Gastrocnemius medialis (tissue), 4 donors: ENCODE results near the gene ATP5PD. TPM values are rescaled to one million over a fixed set of nuclear protein-coding genes. Genes with fewer than 3 reads are reported as not detected.

Experiments
- ATAC-seq, 2 donors: fragments of 150-250 bp; one replicate each; pipeline ENCODE4 v1.9.1; 2016
- DNase-seq, 2 donors: peaks; one replicate each; pipeline ENCODE4 v3.0.0-alpha.2; 2019
- H3K27ac ChIP-seq, 4 donors: fragments of 200-600 bp; sonication (generic); 1 replicate in 1 of 4; 2 replicates in 3 of 4; pipeline ENCODE4 v1.5.1; 2016 to 2018; ENCODE audit warnings: mild to moderate bottlenecking in 2 of 4, moderate library complexity in 1 of 4
- H3K27me3 ChIP-seq, 3 donors: fragments of 200-600 bp; sonication (generic) in 2 of 3; 1 replicate in 1 of 3; 2 replicates in 2 of 3; pipeline versions ENCODE4 v1.5.1 to v1.6.0; 2016 to 2019; ENCODE audit warnings: mild to moderate bottlenecking in 1 of 3, moderate library complexity in 1 of 3
- H3K36me3 ChIP-seq, 2 donors: fragments of 200-600 bp; sonication (generic) in 1 of 2; one replicate each; pipeline ENCODE4 v1.5.1; 2017 to 2018
- H3K4me1 ChIP-seq, 2 donors: fragments of 200-600 bp; sonication (generic) in 1 of 2; one replicate each; pipeline ENCODE4 v1.5.1; 2016 to 2017; ENCODE audit warnings: mild to moderate bottlenecking in 2 of 2
- H3K4me3 ChIP-seq, 4 donors: fragments of 200-600 bp; sonication (generic) in 3 of 4; 1 replicate in 1 of 4; 2 replicates in 3 of 4; pipeline ENCODE4 v1.5.1; 2016 to 2019; ENCODE audit warnings: mild to moderate bottlenecking in 2 of 4
- H3K9me3 ChIP-seq, 3 donors: fragments of 200-600 bp; sonication (generic) in 2 of 3; 1 replicate in 1 of 3; 2 replicates in 2 of 3; pipeline ENCODE4 v1.5.1; 2016 to 2019
- POLR2A ChIP-seq, 2 donors: fragments of 450-650 bp; IDR thresholded peaks; one replicate each; pipeline ENCODE4 v1.6.1; 2017; ENCODE audit warnings: antibody characterized with exemption in 2 of 2, mild to moderate bottlenecking in 2 of 2, moderate library complexity in 2 of 2
- in situ Hi-C, 4 donors: fragments of 200-750 bp; cut with MboI; loops; one replicate each; pipeline versions ENCODE4 v1.15.0 to v1.8.0; 2017; ENCODE audit warnings: low sequenced_read_pairs in 4 of 4
- intact Hi-C: fragments of 100-400 bp; cut with DNase I; formaldehyde crosslinking; loops from one replicate; pipeline ENCODE4 v1.15.1; 2023; ENCODE audit warnings: low total_unique reads
- total RNA-seq, 4 donors: library from RNA; depleted of rRNA; stranded (reverse); fragments of >200 nt; gene quantifications; one replicate each; pipeline versions ENCODE4 v1.1.0 to v1.2.3, GENCODE V29; 2016
- TF ChIP-seq, protein P1 (sequence below), 5 experiments: fragments of 450-650 bp in 3 of 5; fragments of 200-600 bp in 2 of 5; sonication (generic) in 2 of 5; IDR thresholded peaks in 4 of 5; conservative IDR thresholded peaks in 1 of 5; 1 replicate in 4 of 5; 2 replicates in 1 of 5; pipeline ENCODE4 v1.5.1; 2016 to 2019; ENCODE audit warnings: antibody characterized with exemption in 5 of 5, mild to moderate bottlenecking in 3 of 5, moderate library complexity in 3 of 5

Gene ATP5PD
- total RNA-seq, 4 donors from 2014 or later = 377 to 495 (median 491) TPM

DNA sequence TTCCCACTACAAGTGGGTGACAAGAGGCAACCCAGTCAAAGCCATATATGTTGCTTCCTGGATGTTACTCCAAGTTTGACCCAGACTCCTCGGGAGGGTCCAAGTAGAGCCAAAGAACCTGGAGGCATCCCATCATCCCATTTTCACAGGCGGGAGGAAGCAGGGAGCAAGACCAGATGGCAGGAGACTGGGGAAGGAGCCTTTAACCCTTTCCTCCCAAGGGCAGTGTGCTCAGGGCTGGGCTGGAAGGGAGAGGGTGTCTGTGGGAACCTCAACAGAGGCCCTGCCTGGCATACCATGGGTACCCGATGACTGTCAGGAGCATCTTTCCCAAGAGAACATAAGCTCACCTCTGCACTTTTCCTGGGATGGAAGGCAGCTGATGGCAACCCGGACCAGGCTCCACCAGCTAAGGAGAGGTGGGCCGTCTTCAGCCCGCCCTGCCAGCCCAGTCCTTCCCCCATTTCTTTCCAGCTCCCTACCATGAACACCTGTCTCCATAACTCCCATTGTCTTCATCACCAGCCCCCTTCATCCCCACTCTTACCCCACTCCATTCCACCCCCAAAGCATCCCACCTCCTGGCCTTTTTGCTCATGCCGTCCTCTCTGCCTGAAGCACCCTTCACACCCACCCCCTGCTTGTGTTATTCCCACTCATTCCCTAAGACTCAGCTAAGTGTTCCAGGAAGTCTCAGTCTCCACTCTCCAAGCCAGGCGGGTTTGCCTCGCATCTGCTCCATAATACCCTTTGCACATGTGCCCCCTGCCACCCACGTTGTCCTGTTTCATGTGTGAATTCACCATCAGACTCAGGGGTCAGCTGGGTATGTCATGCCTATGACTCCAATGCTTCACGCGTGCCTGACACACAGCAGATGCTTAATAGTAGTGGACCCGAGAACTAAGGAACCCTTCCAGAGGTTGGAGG lies 35.1 kb upstream of the ATP5PD start:
- H3K36me3 ChIP-seq = no peaks in the 10 kb centered on the region
- intact Hi-C loops = no loop called here
- in situ Hi-C loops = no loop called here
- peaks cover 13 to 14% of the 10 kb centered on the region in 2 donors for H3K4me1 ChIP-seq
- no peak overlapping the region for H3K4me3 ChIP-seq
- no peak for ATAC-seq
- TF ChIP-seq, protein P1, sequence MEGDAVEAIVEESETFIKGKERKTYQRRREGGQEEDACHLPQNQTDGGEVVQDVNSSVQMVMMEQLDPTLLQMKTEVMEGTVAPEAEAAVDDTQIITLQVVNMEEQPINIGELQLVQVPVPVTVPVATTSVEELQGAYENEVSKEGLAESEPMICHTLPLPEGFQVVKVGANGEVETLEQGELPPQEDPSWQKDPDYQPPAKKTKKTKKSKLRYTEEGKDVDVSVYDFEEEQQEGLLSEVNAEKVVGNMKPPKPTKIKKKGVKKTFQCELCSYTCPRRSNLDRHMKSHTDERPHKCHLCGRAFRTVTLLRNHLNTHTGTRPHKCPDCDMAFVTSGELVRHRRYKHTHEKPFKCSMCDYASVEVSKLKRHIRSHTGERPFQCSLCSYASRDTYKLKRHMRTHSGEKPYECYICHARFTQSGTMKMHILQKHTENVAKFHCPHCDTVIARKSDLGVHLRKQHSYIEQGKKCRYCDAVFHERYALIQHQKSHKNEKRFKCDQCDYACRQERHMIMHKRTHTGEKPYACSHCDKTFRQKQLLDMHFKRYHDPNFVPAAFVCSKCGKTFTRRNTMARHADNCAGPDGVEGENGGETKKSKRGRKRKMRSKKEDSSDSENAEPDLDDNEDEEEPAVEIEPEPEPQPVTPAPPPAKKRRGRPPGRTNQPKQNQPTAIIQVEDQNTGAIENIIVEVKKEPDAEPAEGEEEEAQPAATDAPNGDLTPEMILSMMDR (IDR thresholded peaks at IDR 0.05 in 4 of 5, conservative IDR thresholded peaks at IDR 0.05 in 1 of 5) = no peak
- TF ChIP-seq POLR2A (IDR thresholded peaks at IDR 0.05) = no peak
- no peak for DNase-seq
- no peaks in the 10 kb centered on the region for H3K9me3 ChIP-seq
- H3K27me3 ChIP-seq = no peaks in the 10 kb centered on the region
- H3K27ac ChIP-seq = no peak overlapping the region

DNA sequence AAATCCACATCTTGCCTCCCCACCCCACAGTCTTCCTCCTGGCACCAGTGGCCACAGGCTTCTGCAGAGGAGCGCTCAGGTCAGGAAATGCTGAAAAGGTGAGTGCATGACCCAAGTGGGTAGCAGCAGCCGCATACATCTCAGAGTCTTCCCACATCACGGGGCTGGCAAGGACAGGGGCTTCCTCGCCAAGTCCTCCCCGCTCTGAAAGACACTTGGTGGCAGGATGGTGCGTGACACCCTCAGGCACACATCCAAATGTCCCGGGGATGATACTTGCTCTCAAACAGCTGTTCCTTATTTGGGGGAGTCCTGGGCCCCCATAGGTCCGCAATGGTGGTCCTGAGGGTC lies 32.2 kb upstream of the ATP5PD start:
- in situ Hi-C loops = no loop called here
- peaks cover 13 to 20% of the 10 kb centered on the region in 2 donors for H3K4me1 ChIP-seq
- no peaks in the 10 kb centered on the region for H3K9me3 ChIP-seq
- H3K27ac ChIP-seq = peak overlapping the region in 2 of 4 donors; percentile 78 to 79
- H3K4me3 ChIP-seq = no peak overlapping the region
- intact Hi-C loops = no loop called here
- no peaks in the 10 kb centered on the region for H3K36me3 ChIP-seq
- H3K27me3 ChIP-seq = no peaks in the 10 kb centered on the region
- no peak for TF ChIP-seq POLR2A (IDR thresholded peaks at IDR 0.05)
- TF ChIP-seq, protein P1 (IDR thresholded peaks at IDR 0.05 in 4 of 5, conservative IDR thresholded peaks at IDR 0.05 in 1 of 5) = no peak
- ATAC-seq = no peak
- DNase-seq = no peak

GRCh38 chr17:75078284-75079022 lies 31.7 kb upstream of the ATP5PD start:
- Histone ChIP-seq H3K27ac (peak overlapping the region in 3 of 4 donors; percentile 78 to 79 (median 78)), H3K4me3 (no peak overlapping the region), H3K27me3 (no peaks in the 10 kb centered on the region), H3K4me1 (peaks cover 13 to 23% of the 10 kb centered on the region in 2 donors), H3K9me3 (no peaks in the 10 kb centered on the region), H3K36me3 (no peaks in the 10 kb centered on the region)
- DNase-seq = no peak
- ATAC-seq = peak in 1 of 2 donors; percentile 9
- in situ Hi-C loops = no loop called here
- intact Hi-C loops = no loop called here
- no peak for TF ChIP-seq POLR2A (IDR thresholded peaks at IDR 0.05)

DNA sequence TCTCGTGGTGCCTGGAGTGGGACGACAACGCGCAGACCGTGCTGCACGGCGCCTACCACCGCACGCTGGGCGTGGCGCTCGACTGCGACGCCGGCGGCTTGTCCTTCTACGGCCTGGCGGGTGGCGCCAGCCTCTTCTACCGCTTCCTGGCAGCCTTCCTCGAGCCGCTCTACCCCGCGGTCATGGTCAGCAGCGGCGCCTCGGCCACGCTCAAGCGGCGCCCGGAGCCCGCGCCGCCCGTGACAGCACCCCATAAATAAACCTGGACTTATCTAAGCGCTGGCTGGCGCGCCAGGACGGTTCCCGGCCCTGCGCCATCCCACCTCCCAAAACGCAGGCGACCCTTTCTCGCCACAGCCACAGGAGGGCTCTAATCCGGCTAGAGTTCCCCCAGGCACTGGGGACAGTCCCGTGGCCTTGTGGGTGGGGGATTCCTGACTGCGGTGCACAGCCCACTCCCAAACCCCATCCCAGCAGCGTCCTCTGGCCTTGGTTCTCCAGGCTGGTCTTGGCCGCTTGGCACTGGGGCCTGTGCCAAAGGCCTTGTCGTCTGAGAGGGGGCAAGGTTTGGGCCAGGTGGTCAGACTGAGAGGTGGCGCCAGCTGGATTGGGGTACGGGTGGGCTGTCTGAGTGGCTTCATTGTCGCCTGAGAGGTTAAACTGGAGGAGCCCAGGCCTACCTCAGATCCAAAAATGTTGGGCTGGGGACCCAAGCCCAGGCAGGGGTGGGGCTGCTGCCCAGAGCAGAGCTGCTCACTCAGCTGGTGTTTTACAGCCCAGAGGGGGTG lies 30.9 kb upstream of the ATP5PD start:
- H3K4me1 ChIP-seq = peaks cover 13 to 23% of the 10 kb centered on the region in 2 donors
- peak; percentile 46 to 70 for DNase-seq
- intact Hi-C loops = no loop called here
- H3K9me3 ChIP-seq = no peaks in the 10 kb centered on the region
- H3K27me3 ChIP-seq = no peaks in the 10 kb centered on the region
- peak; percentile 75 to 82 for ATAC-seq
- TF ChIP-seq, protein P1 (IDR thresholded peaks at IDR 0.05 in 4 of 5, conservative IDR thresholded peaks at IDR 0.05 in 1 of 5) = peak in 3 of 5 experiments; percentile 11 to 36 (median 15)
- no peak for TF ChIP-seq POLR2A (IDR thresholded peaks at IDR 0.05)
- in situ Hi-C loops = no loop called here
- H3K36me3 ChIP-seq = no peaks in the 10 kb centered on the region
- peak overlapping the region; percentile 54 to 81 (median 62) for H3K4me3 ChIP-seq
- H3K27ac ChIP-seq = peak overlapping the region; percentile 65 to 79 (median 78)
